NCI-H1930 (cell line): ENCODE data around the gene SLC47A1.
"Not testable (repeated sequence)": the region's sequence is repeated elsewhere in the genome, so short reads cannot be mapped to it uniquely, and the experiment has no call there.

Source experiments
- DNase-seq, 2 experiments: peaks; one replicate each; lab custom pipeline; 2025; lab: John Stamatoyannopoulos, UW

The SLC47A1 gene

GRCh38 chr17:19554393-19554792, 20.7 kb downstream of the SLC47A1 start:
- no peak for DNase-seq

GRCh38 chr17:19555746-19556145, 22.1 kb downstream of the SLC47A1 start:
- no peak for DNase-seq

GRCh38 chr17:19558946-19559345, 25.3 kb downstream of the SLC47A1 start:
- no peak for DNase-seq

GRCh38 chr17:19561697-19562318, 28.2 kb downstream of the SLC47A1 start:
- DNase-seq, result no peak

GRCh38 chr17:19565817-19566575, 32.3 kb downstream of the SLC47A1 start:
- DNase-seq, result no peak

GRCh38 chr17:19567216-19568015, 33.8 kb downstream of the SLC47A1 start:
- no peak for DNase-seq

- DNase-seq, result no peak
Measured at GRCh38 chr17:19568016-19568350, 34.3 kb downstream of the SLC47A1 start.

GRCh38 chr17:19569785-19570543, 36.3 kb downstream of the SLC47A1 start:
- DNase-seq, result no peak

GRCh38 chr17:19570544-19571062, 36.9 kb downstream of the SLC47A1 start:
- DNase-seq, result no peak

- DNase-seq, result no peak
Measured at GRCh38 chr17:19573075-19573474, 39.4 kb downstream of the SLC47A1 start.

GRCh38 chr17:19574956-19575355, 41.3 kb downstream of the SLC47A1 start:
- no peak for DNase-seq

GRCh38 chr17:19578545-19578944, 44.9 kb downstream of the SLC47A1 start:
- no peak for DNase-seq

- DNase-seq, result no peak
Measured at GRCh38 chr17:19579192-19579761, 45.6 kb downstream of the SLC47A1 start.

GRCh38 chr17:19579867-19580565, 46.4 kb downstream of the SLC47A1 start:
- no peak for DNase-seq

- not testable (repeated sequence) for DNase-seq
Measured at GRCh38 chr17:19580566-19580920, 46.9 kb downstream of the SLC47A1 start.

- DNase-seq, result not testable (repeated sequence)
Measured at GRCh38 chr17:19582152-19582551, 48.5 kb downstream of the SLC47A1 start.

GRCh38 chr17:19583871-19584270, 50.2 kb downstream of the SLC47A1 start:
- DNase-seq, result no peak

GRCh38 chr17:19590451-19590850, 56.8 kb downstream of the SLC47A1 start:
- DNase-seq, result no peak

GRCh38 chr17:19590912-19591551, 57.4 kb downstream of the SLC47A1 start:
- DNase-seq, result peak in 1 of 2 experiments; percentile 26

GRCh38 chr17:19592316-19592715, 58.7 kb downstream of the SLC47A1 start:
- DNase-seq, result no peak

GRCh38 chr17:19596869-19597268, 63.2 kb downstream of the SLC47A1 start:
- no peak for DNase-seq
